WERI-Rb-1 (cell line): Measurements from ENCODE around the gene DNAH10.

ENCODE experiments used
- DNase-seq: peaks from one replicate; pipeline ENCODE4 v3.0.0-alpha.2; 2020
- H3K27ac ChIP-seq: fragments of 250-450 bp; sonication (Bioruptor Pico); 2 replicates; pipeline ENCODE4 v1.5.1; 2020; ENCODE audit warnings: mild to moderate bottlenecking, moderate library complexity
- H3K27me3 ChIP-seq: fragments of 250-450 bp; sonication (Bioruptor Pico); 2 replicates; pipeline ENCODE4 v1.5.1; 2021; ENCODE audit warnings: mild to moderate bottlenecking, low read depth, moderate library complexity; ENCODE audit not compliant: insufficient read depth, severe bottlenecking
- H3K36me3 ChIP-seq: fragments of 250-450 bp; sonication (Bioruptor Pico); 2 replicates; pipeline ENCODE4 v1.5.1; 2020; ENCODE audit warnings: mild to moderate bottlenecking, moderate library complexity
- H3K4me3 ChIP-seq: 2 replicates; pipeline ENCODE4 v1.5.1; 2011; ENCODE audit warnings: low read depth, mild to moderate bottlenecking, control low read depth, low read length
- H3K9me3 ChIP-seq: fragments of 250-450 bp; sonication (Bioruptor Pico); 2 replicates; pipeline ENCODE4 v1.5.1; 2021; ENCODE audit warnings: mild to moderate bottlenecking, moderate library complexity; ENCODE audit not compliant: severe bottlenecking
- CTCF ChIP-seq: IDR thresholded peaks from 2 replicates; pipeline ENCODE4 v1.5.1; 2011; ENCODE audit warnings: low read depth, mild to moderate bottlenecking, control low read depth, inconsistent platforms, low read length

Gene DNAH10

GRCh38 chr12:123952037-123952436 lies 189.9 kb downstream of the DNAH10 start:
- no peak for TF ChIP-seq CTCF
- Histone ChIP-seq H3K36me3 (no peaks in the 10 kb centered on the region), H3K4me3 (no peak overlapping the region), H3K9me3 (no peaks in the 10 kb centered on the region), H3K27me3 (no peaks in the 10 kb centered on the region), H3K27ac (no peak overlapping the region)
- DNase-seq = no peak

GRCh38 chr12:123954647-123955350 lies 192.7 kb downstream of the DNAH10 start:
- Histone ChIP-seq H3K9me3 (no peaks in the 10 kb centered on the region), H3K27me3 (no peaks in the 10 kb centered on the region), H3K36me3 (no peaks in the 10 kb centered on the region), H3K4me3 (no peak overlapping the region), H3K27ac (no peak overlapping the region)
- no peak for TF ChIP-seq CTCF
- no peak for DNase-seq

- Histone ChIP-seq H3K36me3 (no peaks in the 10 kb centered on the region), H3K4me3 (no peak overlapping the region), H3K9me3 (no peaks in the 10 kb centered on the region), H3K27ac (no peak overlapping the region), H3K27me3 (no peaks in the 10 kb centered on the region)
- no peak for DNase-seq
- TF ChIP-seq CTCF = no peak
Measured at GRCh38 chr12:123956249-123956648, 194.1 kb downstream of the DNAH10 start.

- H3K36me3 ChIP-seq = no peaks in the 10 kb centered on the region
- H3K4me3 ChIP-seq = no peak overlapping the region
- H3K27me3 ChIP-seq = no peaks in the 10 kb centered on the region
- no peak for TF ChIP-seq CTCF
- no peak overlapping the region for H3K27ac ChIP-seq
- H3K9me3 ChIP-seq = no peaks in the 10 kb centered on the region
- no peak for DNase-seq
Measured at GRCh38 chr12:123957196-123957595, 195.1 kb downstream of the DNAH10 start.

GRCh38 chr12:123958462-123958861 lies 196.4 kb downstream of the DNAH10 start:
- Histone ChIP-seq H3K9me3 (no peaks in the 10 kb centered on the region), H3K27me3 (no peaks in the 10 kb centered on the region), H3K27ac (no peak overlapping the region), H3K36me3 (no peaks in the 10 kb centered on the region), H3K4me3 (no peak overlapping the region)
- TF ChIP-seq CTCF = no peak
- no peak for DNase-seq

GRCh38 chr12:123958876-123959275 lies 196.8 kb downstream of the DNAH10 start:
- Histone ChIP-seq H3K27me3 (no peaks in the 10 kb centered on the region), H3K4me3 (no peak overlapping the region), H3K27ac (no peak overlapping the region), H3K9me3 (no peaks in the 10 kb centered on the region), H3K36me3 (no peaks in the 10 kb centered on the region)
- no peak for DNase-seq
- no peak for TF ChIP-seq CTCF
